Activated effector memory CD4-positive, alpha-beta T cell treated with Interleukin-2 at 50 U/mL for 16 hours (primary cell): Measurements from ENCODE around the gene PKDCC.

Experiments
- DNase-seq: peaks from one replicate; pipeline ENCODE4 v3.0.0-alpha.2; 2020

PKDCC gene

GRCh38 chr2:42047488-42048298 lies at the start of gene PKDCC:
Gene PKDCC (plus strand): TSS chr2:42048021. CDS start chr2:42048200, 179 bp downstream.
- peak; percentile 2 for DNase-seq

GRCh38 chr2:41998186-41999127 lies 49.4 kb upstream of the PKDCC start:
- DNase-seq: no peak

- DNase-seq: no peak
Measured at GRCh38 chr2:41999128-41999480, 48.7 kb upstream of the PKDCC start.

GRCh38 chr2:41999592-42000281 lies 48.1 kb upstream of the PKDCC start:
- no peak for DNase-seq

- no peak for DNase-seq
Measured at GRCh38 chr2:42001711-42002201, 46.1 kb upstream of the PKDCC start.

GRCh38 chr2:42007551-42007950 lies 40.3 kb upstream of the PKDCC start:
- DNase-seq: no peak

GRCh38 chr2:42008241-42008921 lies 39.4 kb upstream of the PKDCC start:
- DNase-seq: no peak

- no peak for DNase-seq
Measured at GRCh38 chr2:42009657-42010580, 37.9 kb upstream of the PKDCC start.

GRCh38 chr2:42010743-42011298 lies 37.0 kb upstream of the PKDCC start:
- no peak for DNase-seq

GRCh38 chr2:42012137-42012536 lies 35.7 kb upstream of the PKDCC start:
- no peak for DNase-seq

GRCh38 chr2:42012651-42013050 lies 35.2 kb upstream of the PKDCC start:
- no peak for DNase-seq

- no peak for DNase-seq
Measured at GRCh38 chr2:42013409-42013808, 34.4 kb upstream of the PKDCC start.

GRCh38 chr2:42021464-42021863 lies 26.4 kb upstream of the PKDCC start:
- no peak for DNase-seq

GRCh38 chr2:42025151-42025582 lies 22.7 kb upstream of the PKDCC start:
- no peak for DNase-seq

- no peak for DNase-seq
Measured at GRCh38 chr2:42026272-42026671, 21.5 kb upstream of the PKDCC start.

GRCh38 chr2:42028571-42029148 lies 19.2 kb upstream of the PKDCC start:
- no peak for DNase-seq

GRCh38 chr2:42029171-42029570 lies 18.6 kb upstream of the PKDCC start:
- DNase-seq: no peak

- no peak for DNase-seq
Measured at GRCh38 chr2:42029639-42030199, 18.1 kb upstream of the PKDCC start.

- DNase-seq: no peak
Measured at GRCh38 chr2:42030200-42030759, 17.5 kb upstream of the PKDCC start.

GRCh38 chr2:42030829-42031228 lies 17.0 kb upstream of the PKDCC start:
- DNase-seq: no peak
